GM12865 (cell line): ENCODE measurements around the gene IQCE.

ENCODE experiments used
- DNase-seq: peaks from one replicate; pipeline ENCODE4 v3.0.0; 2010; ENCODE audit warnings: low read depth
- H3K4me3 ChIP-seq: 2 replicates; pipeline ENCODE4 v1.5.1; 2011; ENCODE audit warnings: mild to moderate bottlenecking, low read depth, low read length, control low read depth
- CTCF ChIP-seq: IDR thresholded peaks from 2 replicates; pipeline ENCODE4 v1.5.1; 2011; ENCODE audit warnings: low read length, control low read depth, low read depth, inconsistent platforms; ENCODE audit not compliant: insufficient read depth; ENCODE audit errors: missing control alignments

The IQCE gene

GRCh38 chr7:2593036-2593727 is 34.4 kb downstream of the IQCE start:
- TF ChIP-seq CTCF = no peak
- DNase-seq = no peak
- no peak overlapping the region for H3K4me3 ChIP-seq

- TF ChIP-seq CTCF = no peak
- DNase-seq = no peak
- H3K4me3 ChIP-seq = no peak overlapping the region
Measured at GRCh38 chr7:2594599-2594998, 35.8 kb downstream of the IQCE start.

- no peak for DNase-seq
- no peak for TF ChIP-seq CTCF
- H3K4me3 ChIP-seq = no peak overlapping the region
Measured at GRCh38 chr7:2595258-2595860, 36.6 kb downstream of the IQCE start.

GRCh38 chr7:2596464-2597272 is 37.9 kb downstream of the IQCE start:
- H3K4me3 ChIP-seq = no peak overlapping the region
- no peak for DNase-seq
- no peak for TF ChIP-seq CTCF

- DNase-seq = no peak
- no peak overlapping the region for H3K4me3 ChIP-seq
- no peak for TF ChIP-seq CTCF
Measured at GRCh38 chr7:2597273-2597640, 38.5 kb downstream of the IQCE start.

GRCh38 chr7:2598154-2598823 is 39.5 kb downstream of the IQCE start:
- DNase-seq = no peak
- TF ChIP-seq CTCF = no peak
- no peak overlapping the region for H3K4me3 ChIP-seq
